ENCODE data around the gene TMEM163.
"Not testable (repeated sequence)": the region's sequence is repeated elsewhere in the genome, so short reads cannot be mapped to it uniquely, and the experiment has no call there.

Gene TMEM163

DNA sequence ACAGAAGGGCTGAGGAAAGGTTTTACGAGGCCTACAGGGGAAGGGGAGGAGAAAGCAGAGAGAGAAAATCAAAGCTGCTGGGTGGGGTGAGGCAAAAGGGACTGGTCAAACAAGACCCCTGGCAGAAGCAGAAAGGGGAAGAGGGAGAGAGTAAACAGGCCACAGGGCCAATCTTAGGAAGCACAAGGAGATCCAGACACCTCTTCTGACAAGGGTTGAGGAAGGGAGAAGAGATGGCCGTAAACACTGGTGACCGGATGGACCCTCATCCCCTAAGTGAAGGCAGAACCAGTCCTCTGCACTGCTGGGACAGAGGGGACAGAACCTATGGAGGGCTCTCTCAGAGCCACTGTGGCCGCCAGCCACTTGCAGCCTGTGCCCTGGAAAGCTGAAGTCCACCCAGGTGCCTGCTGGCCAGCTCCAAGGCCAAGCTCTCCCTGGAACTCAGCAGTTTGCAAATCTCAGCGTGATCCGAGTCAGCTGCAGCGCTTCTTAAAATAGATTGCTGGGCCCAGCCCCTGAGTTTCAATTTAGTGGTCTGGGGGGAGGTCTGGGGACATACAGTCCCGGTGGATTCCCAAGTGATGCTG is 108.8 kb downstream of the TMEM163 start:
- no peak for DNase-seq

DNA sequence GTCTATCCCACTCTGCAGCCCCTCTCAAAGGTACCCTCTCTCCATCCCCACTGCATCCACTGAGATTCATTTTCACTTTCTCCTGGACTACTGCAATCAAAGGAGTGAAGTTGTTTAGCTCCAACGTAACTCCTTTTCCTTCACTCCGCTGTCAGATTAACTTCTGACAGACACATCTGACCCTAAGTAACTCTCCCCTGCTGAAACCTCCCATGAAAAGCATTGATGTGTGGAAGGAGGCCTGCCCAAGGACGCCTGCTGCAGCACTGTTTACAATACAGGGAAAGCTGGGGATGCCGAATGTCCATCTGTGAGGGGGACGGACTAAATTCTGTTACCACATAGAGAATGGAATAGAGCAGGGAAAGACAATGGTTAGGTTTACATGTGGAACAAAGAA is 114.8 kb downstream of the TMEM163 start:
- DNase-seq: no peak

DNA sequence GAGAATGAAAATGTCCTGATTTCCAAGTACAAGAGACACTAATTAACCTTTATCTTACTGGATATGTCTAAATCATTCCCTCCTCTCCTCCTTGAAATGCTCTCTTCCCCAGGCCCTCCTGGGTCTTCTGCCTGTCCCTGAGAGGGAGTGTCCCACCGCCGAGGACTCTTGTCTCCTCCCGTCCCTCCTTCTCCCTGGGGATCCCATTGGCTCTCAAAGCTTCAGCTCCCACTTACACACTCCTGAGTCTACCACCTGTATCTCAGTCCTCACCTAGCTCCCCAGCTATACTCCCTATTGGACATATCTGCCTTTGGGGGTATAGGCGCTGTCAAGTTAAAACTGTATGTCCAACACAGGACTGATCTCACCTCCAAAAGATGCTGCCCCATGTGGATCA is 116.1 kb downstream of the TMEM163 start:
- DNase-seq: no peak

DNA sequence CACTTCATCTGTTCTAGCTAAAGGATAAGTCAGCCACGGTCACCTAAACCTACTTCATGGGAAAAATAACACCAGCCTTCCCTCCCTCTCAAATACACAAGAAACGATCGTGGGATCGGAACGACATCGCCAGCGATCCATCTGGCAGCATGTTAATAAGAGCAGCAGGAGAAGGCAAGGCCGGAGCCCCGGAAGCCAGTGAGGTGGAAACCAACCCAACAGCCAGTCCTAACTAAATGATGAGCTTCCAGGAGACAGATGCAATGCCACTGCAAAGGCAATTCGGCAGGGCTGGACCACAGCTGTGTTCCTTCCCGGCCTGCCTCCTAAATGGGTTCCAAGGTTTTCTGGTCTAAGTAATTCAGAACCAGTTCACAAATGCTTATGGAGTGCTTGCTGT is 117.5 kb downstream of the TMEM163 start:
- no peak for DNase-seq

DNA sequence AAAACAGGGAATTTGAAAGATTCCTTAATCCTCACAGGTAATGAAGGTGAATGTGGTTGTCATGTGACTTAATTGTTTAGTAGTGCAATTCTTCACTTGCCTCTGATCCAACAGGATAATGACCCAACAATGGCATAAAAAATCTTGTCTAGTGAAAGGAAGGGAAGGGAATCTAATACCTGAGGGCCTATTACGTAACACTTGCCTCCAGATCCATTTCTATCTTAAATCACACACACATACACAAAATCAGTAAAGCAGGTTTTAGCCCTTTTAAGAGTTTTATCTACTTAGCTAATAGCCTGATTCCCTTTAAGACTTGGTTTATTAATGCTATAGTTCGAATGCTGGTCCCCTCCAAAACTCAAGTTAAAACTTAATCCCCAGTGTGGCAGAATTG is 118.6 kb downstream of the TMEM163 start:
- DNase-seq: no peak

DNA sequence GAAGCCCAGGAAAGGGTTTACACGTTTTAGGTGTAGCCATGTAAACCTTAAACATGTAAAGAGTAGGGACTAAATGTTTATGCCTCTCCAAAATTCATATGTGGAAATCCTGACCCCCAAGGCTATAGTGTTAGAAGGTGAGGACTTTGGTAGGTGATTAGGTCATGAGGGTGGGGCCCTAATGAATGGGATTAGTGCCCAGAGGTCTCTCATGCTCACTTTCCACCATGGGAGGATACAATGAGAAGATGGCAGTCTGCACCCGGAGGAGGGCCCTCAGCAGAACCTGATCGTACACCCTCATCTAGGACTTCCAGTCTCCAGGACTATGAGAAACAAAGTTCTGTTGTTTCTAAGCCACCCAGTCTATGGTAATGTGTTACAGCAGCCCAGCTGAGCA is 119.6 kb downstream of the TMEM163 start:
- no peak for DNase-seq

DNA sequence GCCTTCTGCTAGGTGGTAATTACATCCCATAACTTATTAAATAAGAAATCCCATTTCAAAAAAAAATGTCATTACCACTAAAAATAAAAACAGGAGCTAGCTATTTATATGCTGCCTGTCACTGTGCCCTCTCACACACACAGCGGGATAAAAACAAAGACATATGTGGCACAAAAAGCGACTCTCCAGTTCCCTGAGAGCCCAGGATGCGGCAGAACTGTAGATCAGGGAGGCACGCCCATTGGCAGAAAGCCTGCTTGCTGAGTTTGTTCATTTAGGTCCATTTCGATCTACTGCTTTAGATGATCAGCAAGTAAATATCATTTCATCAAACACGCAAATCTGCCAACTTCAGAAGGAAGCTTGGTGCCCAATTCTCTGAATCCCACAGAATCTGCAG is 124.4 kb downstream of the TMEM163 start:
- no peak for DNase-seq

DNA sequence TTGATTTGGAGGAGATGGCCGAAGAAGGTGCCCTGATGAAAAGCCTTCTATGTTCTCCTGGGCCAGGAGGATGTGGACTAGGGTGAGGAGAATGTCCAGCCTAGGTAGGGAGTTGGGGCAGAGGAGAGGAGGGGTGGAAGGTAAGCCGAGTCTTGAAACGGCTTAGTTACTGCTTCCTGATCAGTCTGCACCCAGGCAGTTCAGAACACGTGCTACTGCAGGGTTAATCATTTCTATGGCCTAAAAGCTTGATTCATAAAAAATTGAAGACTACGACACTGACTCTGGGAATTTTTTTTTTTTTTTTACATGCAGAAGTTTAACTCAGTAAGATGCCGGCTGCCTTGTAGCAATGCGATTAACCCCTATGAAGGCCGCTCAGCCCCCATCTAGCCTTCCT is 125.3 kb downstream of the TMEM163 start:
- DNase-seq: no peak

DNA sequence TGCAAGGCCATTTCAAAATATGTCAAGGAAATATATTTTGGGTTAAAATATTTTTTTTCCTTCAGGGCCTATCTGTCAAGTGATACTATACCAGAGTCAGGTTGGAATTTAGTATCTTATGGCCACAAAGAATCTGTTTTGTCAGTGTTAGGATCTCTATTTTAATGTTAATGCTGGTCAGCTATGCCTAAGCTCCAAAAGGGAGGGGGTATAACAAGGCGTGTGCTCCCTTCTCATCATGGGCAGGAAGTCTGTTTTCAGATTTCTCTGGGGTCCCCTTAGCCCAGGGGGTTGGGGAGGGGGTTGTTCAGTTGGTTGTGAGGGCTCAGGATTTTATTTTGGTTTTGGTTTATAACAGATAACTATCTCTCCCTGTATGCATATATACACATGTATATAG is 126.4 kb downstream of the TMEM163 start:
- DNase-seq: no peak

DNA sequence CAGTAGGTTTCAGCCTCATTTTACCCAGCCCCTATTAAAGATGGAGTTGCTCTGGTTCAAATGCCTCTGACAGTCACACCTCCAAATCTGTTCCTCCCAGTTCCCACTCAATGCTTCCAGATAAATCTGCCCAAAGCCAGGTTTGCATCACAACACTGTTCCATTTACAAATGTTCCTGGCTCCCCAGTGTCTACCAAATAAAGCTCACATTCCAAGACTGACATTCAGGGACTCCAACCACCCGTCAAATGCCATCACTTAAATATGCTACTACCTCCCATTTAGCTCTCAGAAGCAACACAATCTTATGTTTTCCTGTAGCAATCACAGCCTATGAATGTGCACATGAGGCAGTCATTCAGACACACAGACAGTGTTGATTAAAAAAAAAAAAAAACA is 127.3 kb downstream of the TMEM163 start:
- DNase-seq: no peak

DNA sequence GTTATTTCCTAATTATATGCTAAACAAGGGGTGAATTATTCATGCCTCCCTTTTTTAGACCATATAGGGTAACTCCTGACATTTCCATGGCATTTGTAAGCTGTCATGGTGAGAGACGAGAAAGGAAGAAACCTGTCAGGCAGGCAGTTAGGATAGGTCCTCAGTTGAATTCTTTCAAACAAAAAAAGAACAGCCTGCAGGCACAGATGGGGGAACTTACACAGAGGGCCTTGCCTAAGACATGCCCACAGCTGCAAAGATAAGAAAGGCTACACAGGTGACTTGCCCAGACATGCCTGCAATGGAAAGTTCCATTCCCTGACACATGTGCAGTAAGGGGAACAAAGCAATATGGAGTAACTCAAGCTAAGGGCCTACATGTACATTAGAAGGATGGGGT is 128.1 kb downstream of the TMEM163 start:
- no peak for DNase-seq

DNA sequence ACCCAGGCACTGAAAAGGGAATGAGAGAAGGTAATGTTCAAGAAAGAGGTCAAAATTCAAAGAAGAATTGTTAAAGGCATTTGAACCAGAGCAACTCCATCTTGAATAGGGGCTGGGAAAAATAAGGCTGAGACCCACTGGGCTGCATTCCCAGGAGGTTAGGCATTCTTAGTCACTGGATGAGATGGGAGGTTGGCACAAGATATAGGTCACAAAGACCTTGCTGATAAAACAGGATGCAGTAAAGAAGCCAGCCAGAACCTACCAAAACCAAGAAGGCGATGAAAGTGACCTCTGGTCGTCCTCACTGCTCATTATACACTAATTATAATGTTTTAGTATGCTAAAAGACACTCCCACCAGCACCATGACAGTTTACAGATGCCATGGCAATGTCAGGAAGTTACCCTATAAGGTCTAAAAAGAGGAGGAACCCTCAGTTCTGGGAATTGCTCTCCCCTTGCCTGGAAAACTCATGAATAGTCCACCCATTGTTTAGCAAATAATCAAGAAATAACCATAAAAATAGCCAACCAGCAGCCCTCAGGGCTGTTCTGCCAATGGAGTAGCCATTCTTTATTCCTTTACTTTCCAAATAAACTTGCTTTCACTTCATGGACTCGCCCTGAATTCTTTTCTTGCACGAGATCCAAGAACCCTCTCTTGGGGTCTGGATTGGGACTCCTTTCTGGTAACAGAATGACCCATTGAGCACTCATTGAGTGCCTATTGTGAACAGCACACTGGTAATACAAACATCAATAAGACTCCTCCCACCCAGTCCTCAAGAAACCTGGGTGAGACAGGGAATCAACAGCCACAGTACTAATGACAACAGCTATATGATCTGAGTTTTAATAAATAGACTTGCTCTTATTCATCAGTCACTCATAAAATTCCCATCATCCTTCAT is 129.4 kb downstream of the TMEM163 start:
- not testable (repeated sequence) for DNase-seq

DNA sequence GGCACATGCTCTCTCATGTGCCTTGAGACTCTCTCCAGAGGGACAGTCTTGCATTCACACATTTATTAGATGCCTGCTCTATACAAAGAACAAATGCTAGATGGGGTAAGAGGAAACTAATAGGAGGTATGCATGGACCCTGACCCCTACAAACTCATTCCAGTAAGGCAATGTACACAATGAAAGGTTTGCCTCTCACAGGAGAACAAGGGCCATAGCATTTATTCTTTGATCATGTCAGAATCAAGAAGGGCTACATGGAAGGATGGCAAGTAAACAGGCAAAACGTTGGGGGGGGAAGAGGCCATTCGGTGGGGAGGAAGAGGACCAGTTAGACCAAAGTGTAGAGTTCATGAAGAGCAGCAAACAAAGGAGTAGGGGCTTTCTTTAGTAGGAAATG is 130.2 kb downstream of the TMEM163 start:
- no peak for DNase-seq

DNA sequence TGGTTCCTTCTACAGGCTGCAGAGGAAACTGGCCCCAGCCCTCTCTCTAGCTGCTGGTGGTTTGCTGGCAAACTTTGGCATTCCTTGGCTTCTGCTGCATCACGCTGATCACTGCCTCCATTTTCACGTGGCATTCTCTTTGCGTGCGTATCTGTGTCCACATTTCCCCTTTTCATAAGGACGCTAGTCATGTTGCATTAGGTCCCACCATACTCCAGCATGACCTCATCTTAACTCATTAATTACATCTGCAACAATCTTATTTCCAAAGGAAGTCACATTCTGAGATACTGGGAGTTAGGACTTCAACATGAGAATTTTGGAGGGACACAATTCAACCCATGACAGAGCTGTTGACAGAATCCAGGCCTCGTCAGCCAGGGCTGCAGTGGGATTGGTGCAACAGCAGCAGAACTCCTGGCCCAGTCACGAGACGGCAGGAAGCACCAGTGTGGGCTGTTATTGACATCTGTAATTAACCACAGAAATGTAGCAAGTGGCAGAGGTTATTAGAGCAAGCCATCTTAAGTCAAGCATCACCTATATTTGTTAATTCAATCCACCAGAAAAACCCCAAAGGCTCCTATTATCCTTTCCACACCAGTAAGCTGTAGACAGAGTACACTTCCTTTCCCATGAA is 132.4 kb downstream of the TMEM163 start:
- DNase-seq: no peak

DNA sequence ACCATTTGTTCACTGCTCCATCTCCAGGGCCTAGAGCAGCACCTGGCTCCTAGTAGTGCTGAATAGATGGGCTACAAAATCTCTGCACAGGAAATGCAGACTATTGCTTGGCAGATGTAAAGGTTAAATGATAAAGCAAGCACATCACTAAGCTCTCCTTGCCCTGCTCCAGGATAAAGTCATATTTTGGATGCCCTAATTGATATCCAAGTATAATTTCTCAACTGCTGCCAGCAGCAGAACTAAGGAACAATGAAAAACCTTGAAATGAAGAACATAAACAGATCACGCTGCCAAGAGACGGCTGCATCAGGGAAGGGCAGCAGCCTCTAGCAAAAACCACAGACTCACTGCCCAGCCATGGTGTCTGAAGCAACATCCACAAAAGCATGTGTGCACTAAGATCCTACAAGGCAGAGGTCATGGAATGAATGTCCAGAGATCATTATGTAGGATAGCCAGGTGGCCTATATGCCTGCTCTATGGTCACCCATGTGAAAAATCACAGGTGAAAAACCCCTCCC is 134.7 kb downstream of the TMEM163 start:
- DNase-seq: no peak

DNA sequence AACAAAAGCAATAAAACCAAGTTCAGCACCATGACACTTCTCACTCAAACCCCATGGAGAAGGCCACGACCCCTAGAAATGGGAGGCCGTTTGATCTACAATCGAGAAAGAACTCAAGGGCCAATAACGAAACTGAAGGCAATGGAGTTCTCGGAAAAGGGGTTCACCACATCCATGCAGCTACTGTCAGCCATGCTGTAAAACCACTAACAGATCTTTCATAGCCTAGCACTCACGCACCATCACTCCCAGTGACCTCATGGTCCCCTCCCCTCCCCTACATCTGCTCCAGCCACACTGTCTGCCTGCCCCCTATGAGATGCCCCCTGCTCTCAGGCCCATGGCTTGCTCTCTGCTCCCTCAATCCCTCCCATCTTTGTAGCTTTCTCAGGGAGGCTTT is 135.3 kb downstream of the TMEM163 start:
- DNase-seq: no peak

DNA sequence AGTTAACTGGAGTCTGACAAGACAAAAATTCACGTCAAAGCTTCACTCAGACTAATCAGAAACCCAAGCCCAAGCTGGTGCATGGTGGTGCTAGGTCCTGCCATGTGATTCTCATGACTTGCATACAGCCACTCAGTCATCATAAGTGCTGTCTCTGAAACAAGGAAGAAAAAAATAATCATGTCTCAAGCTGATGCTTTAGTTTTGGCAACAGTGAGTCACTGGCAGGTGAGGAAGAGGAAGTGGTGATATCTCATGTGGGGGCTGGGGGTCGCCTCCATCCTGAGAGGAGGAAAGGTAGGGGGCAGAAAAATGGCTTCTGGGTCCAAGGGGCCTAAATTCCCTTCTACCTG is 136.3 kb downstream of the TMEM163 start:
- DNase-seq: no peak

DNA sequence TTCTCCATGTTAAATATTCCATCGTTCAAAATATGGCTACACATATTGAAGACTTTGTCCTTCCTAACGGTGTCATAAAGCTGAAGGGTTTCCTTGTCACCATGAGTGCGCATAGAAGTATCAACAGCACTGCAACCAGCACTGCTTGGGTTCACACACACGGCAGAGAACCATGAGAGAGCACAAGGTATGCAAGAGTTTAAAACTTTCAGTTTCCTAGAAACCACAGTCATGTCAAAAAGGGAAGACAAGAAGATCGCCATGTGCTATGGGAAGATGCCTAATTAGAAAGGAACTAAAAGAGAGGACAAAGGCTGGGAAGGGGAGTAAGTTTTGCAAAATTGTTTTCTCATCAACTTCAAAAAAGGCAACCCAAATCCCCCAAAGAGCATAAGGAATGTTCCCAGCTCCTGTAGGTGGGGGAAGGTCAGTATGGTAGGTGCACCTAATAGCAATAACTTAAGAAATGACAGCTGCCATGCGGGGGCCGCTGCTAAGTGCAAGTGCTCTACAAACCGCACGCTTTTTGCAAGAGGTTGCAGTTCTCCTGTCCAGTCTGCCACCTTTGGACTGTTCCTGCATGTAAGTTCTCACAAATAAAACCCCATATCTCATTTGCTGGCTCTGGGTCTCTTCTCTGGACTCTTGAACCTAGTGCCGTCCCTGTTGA is 136.8 kb downstream of the TMEM163 start:
- DNase-seq: no peak

DNA sequence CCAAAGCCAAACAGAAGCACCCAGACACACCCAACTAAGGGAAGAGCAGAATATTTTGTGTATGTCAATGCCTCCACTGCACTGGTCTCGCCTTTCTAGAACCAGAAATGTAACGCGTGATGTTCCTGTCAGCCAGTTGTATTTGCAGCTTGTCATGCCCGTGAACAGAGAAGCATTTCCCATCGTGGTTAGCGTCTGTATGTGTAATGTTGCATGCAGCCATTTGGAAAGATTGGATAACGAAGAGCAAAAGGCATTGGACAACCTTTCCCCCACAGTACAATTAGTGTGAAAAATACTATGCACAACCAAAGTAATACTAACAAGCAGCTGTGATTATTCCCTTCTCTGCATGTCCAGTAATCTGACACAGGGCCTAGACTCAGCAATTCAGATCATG is 140.5 kb downstream of the TMEM163 start:
- no peak for DNase-seq

DNA sequence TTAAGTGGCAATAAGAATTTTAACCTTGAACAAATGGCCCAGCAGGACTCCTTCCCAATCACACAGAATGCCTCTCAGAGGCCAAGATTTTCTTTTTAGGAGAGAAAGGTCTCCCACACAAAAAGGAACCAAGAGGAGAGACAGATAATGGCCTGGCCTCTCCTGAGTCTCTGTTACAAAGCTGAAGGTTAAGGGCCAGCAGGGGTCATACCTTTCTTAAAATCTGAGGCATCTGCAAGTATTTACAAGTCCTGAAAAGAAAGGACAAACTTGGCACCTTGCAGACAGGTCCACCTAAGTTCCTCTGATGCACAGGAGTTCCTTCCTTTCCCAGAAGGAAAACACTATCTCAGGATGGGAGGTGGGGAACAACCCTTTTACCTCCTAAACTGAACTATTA is 142.3 kb downstream of the TMEM163 start:
- DNase-seq: no peak

DNA sequence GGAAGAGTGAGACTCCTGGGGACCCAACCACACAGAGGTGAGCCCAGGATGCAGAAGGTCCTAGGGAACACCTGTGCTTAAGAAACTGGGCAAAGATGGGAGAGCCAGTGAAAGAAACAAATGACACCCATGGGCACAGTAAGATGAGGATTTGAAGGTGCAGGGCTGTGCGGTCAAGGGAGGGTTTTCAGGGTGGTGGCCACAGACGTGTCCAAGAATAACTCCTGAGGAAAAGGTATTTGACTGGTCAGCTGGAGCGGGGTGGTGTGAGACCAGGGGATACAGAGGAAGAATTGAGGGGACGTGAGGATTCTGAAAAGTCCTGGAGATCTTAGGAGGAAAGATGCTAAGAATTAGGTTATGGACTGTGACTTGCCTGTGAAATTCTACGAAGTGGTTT is 142.9 kb downstream of the TMEM163 start:
- DNase-seq: no peak

DNA sequence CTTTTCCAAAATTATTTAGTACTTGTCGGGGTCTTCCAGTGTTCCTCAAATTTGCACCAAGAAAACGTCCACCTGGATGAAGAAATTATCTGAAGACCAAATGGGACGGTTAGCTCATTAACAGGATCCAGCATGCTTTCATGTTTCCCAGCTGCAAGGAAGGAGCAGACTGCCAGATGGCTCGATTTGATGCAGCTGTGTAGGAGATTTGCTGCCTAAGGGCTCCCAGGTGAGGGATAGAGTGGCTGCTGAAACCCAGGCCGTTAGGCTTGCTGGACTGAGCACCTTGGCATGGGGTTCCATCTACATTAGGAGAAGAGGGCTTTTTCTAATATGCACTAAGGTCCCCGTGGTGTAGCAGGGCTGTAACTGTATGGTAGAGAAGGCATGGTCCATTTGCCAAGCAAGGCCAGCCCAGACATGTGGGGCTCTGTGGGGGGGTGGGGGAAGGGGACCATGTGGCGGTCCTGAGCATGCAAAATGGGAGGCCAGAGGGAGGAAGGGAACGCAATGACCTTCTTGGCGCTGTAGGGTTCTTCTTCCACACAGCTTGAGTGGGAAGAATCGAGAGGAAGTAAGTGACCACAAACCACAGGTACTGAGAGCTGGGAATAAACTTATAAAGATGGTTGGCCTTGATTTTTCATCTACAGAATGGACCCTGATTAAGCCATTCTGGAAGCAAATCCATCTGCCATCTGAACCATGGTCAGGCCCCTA is 144.0 kb downstream of the TMEM163 start:
- no peak for DNase-seq

DNA sequence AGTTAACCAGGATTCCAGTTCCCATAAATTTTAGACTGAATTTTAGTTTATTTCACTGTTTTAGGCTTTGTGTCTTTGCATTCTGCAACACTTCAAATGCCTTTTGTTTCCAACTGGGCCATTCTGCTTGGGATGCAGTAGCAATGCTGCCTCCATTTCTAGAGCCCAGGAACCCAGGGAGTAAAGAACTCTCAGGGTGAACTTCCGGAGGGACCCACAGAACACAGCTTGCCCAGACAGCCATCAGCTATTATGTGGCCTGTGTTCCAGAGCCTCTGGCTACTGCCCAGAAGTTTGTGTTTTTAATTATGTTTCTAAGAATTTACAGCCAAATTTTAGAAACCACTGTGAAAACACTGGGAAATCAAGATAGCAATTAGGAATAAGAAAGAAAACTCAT is 145.1 kb downstream of the TMEM163 start:
- DNase-seq: no peak
